Hepatocyte (in vitro differentiated cells): Measurements from ENCODE around the gene IRF1.

Experiments used
- CTCF ChIP-seq: fragments of 200-600 bp; sonication (generic); IDR thresholded peaks from 2 replicates; pipeline ENCODE4 v1.5.1; 2016; ENCODE audit warnings: antibody characterized with exemption, mild to moderate bottlenecking; ENCODE audit not compliant: poor library complexity
- EZH2phosphoT487 ChIP-seq: fragments of 200-600 bp; sonication (generic); IDR thresholded peaks from one replicate; pipeline ENCODE4 v1.6.1; 2018; ENCODE audit warnings: antibody characterized with exemption, mild to moderate bottlenecking, low read depth, moderate library complexity; ENCODE audit not compliant: unreplicated experiment, severe bottlenecking

- TF ChIP-seq CTCF, result no peak
- TF ChIP-seq EZH2phosphoT487, result no peak
Observed at GRCh38 chr5:132460846-132461568, 29.6 kb downstream of the IRF1 start.
